HG03354 (cell line): ENCODE data around the gene ZNF385B.
A peak's percentile ranks its signal among the peaks of the same experiment; 100 is the strongest.

Experiments used
- ATAC-seq: cut with Tn5 transposase; IDR thresholded peaks from one replicate; pipeline ENCODE4 v1.9.1; 2021; ENCODE audit warnings: mild to moderate bottlenecking; ENCODE audit not compliant: unreplicated experiment, poor library complexity, severe bottlenecking

ZNF385B gene

DNA sequence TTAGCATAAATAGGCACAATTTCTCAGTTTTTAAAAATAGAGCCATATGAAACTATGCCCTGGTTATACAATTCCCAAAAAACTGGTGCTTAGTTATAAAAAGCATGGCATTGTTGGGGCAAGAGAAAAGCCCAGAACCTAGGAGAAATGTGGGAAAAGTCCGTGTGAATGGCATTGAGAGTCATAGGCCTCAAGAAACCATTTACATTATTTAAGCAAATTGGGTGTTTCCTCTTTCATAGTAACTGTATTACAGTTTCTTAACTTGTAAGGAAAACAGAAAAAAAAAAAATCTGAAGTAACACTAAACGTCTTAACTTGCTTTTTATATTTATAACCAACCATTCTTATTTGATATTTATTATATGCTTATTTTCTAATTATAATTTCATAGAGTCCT is 425.8 kb downstream of the ZNF385B start:
- ATAC-seq, result no peak

DNA sequence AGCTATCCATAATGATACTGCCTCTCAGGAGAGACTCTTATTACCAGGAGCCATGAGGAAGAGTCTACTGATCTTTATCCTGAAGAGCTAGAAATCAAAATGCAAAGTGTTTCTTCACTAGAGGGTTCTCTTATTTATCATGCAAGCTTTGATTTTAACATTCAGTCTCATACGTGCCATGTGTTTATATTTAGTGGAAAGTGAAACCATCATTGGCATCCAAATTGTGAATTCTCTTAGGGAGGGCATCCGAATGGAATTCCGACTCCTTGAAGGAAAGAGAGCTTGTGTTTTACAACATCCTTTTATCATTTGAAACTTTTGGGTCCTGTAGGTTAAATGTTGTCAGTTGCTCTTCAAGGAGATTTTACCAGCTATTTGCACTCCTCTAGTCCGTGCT is 426.4 kb downstream of the ZNF385B start:
- no peak for ATAC-seq

DNA sequence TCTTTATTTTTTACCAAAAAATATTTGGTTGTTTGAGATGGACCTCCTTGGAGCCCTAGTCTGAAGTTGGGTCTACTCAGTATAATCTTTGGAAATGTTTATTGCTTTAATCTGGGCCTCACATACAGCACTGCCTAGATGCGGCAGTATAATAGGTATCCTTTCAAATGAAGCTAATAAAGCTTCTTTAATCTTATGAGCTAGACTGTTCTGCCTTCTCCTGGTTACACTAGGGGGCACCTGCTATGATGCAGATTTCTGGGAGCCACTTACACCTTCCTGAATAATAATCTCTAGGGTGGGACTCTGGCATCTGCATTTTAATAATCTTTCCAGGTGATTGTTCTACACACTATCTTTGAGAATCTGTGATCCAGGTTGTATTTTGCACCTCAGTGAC is 427.1 kb downstream of the ZNF385B start:
- no peak for ATAC-seq

DNA sequence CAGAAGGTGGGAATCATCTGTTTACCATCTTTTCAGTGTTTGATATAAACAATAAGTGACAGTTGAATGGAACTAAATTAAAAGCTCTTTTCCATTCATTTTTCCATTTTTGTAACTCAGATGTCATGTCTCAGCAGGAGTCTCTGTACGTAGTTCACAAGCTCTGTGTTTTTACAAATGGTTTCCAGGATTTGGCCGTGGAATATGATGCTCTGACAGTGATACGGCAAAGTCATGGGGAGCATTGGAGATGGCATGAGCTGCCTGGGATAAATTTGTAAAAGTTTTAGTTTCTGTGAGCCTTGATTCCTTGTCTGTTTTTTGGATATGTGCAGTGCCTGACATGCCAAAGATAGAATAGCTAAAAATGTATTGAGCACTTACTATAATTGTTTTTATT is 428.7 kb downstream of the ZNF385B start:
- ATAC-seq, result no peak

DNA sequence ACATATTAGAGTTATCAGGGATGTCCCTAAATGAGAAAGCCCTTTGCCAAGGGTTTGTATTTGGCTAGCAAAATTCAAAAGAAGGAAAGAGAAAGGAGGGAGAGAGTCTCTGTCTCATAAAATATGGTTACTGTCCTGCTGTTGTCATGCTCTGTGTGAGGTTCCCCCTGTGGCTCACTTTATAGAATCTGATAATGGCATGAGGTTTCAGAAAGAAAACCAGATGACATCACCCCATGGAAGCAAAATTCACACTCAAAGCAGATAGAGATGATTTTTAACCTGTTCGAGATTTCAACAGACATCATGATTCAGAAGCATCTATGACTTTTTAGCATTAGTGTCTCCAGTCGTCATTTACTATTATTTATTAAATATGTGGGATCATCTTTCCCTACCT is 431.8 kb downstream of the ZNF385B start:
- no peak for ATAC-seq

DNA sequence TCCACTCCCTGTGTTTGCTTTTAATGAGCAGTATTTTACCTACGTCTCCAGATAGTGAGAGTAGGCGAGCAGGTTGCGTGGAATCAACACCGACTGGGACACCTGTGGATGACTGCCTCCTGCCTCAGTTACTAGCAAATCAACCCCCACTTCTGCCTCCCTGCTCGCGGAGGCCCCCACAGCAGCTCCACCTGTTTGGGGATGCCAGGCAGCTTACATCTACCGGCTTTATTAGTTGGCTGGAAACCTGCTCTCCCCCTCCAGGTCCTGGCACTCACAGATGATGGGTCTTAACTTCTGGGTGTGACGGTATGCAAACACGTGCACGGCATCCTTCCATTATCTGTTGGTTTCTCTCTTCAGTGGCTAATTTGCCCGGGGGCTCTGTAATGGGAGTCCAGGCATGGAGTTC is 432.3 kb downstream of the ZNF385B start:
- no peak for ATAC-seq

DNA sequence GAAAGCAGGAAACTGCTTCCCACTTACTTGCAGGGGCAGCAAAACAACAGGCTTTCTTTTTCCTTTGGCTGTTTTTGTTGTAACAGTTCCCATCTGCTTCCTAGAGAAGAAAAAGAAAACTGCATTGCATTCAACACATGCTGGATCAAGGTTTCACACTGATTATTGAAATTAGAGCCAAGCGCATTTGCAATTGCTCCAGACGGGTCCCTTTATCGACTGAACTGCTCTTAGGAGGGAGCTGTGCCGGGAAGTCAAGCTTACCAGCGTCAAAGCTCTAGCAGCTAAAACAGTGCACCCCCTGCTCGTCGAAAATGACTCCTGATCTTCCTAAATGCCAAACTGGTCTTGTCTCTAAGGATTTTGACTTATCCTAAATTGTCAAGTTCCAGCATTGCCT is 432.8 kb downstream of the ZNF385B start:
- no peak for ATAC-seq

DNA sequence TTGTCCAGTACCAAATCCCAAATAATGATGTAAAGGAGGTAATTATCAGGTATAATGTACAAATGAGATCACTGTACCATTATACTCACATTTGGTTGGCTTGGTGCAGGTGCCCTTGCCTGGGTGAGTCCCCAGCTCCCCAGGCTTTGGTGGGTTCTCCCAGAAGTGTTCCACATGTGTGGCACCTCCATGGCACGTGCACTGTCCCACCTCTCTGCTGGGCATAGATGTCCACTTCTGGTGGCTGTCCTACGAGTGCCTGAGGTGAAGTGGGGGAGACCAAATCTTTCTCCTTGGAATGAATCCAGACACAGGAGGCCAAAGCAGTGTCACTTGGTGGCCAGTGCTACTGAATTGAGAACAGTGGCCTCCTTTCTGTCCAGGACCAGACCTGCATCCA is 434.3 kb downstream of the ZNF385B start:
- ATAC-seq, result no peak

DNA sequence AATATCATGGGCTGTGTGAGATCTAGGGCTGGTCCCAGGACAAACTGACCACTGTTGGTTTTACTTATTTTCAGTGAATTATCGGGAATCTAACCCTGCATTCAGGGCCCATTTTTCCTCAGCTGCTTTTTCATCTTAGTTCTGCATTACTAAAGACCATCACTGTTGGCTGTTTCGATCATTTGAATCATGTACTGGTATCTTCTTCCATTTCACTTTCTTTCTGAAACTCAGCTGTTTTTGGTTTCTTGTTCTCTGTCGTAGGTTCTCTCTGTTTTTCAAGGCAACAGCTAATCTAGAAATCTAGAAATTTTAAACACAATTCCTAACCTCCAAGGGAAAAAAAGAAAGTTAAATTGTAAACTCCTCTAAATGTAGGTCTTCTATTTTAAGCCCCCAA is 436.8 kb downstream of the ZNF385B start:
- ATAC-seq, result no peak

DNA sequence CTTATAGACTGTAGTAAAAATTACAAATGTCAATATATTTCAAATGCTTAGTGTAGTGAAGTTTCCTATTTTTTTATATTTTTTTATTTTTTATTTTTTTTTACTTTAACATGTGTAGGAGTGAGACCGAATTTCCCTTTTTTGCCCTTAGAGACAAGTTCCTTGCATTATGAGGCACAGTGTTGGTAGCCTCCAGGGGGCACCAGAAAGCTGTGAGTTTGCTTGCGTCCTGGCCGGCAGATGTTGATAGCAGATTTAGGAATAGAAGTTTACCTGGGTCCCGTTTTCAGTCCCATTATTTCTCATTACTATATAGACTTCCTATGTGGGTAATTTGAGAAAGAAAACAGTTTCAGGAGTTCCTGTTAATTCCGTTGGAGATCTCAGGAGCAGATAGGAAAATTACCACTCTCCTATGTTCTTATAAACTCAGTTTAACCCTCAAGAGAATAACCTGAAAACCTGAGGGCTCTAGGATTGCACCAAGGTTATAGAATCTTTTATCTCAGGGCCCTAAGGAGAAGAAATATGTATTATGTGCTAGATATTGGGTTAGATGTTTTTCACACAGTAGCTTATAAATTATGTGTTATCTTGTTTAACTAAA is 439.3 kb downstream of the ZNF385B start:
- peak; percentile 72 for ATAC-seq

DNA sequence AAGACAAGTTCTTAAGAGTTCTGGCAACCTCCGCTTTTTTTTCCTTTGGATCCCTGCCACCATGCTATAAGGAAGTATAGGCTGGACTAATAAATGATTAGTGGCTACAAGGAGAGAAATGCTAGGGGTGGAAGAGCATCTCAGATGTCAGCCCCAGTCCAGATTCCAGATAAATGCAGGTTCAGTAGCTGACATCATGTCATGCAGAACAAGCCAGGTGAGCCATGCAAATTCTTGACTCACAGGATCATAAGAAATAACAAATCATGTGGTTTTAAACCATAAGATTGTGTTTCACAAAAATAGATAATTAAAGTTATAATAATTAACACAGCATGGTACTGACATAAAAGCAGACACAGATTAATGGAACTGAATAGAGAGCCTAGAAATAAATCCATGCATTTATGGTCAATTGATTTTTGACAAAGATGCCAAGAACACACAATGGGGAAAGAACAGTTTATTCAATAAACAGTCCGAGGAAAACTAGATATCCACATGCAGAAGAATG is 443.9 kb downstream of the ZNF385B start:
- no peak for ATAC-seq

DNA sequence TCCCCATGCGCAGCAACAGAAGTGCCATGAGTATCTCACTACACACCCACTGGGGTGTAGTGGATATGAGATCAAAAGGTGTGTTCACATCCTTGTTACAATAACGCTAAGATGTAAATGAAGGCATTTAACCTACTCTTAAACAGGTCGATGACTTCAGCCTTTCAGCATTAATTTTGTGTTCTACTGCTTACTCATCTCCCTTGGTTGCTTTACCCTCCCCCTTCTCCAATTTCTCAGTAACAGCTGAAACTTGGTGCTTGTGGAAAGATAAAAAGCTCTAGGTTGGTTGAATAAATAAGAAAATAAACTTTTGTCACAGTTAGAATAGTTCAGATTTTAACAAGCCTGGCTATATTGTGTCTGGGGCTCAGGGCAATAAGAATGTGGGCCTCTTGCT is 449.3 kb downstream of the ZNF385B start:
- ATAC-seq, result no peak

DNA sequence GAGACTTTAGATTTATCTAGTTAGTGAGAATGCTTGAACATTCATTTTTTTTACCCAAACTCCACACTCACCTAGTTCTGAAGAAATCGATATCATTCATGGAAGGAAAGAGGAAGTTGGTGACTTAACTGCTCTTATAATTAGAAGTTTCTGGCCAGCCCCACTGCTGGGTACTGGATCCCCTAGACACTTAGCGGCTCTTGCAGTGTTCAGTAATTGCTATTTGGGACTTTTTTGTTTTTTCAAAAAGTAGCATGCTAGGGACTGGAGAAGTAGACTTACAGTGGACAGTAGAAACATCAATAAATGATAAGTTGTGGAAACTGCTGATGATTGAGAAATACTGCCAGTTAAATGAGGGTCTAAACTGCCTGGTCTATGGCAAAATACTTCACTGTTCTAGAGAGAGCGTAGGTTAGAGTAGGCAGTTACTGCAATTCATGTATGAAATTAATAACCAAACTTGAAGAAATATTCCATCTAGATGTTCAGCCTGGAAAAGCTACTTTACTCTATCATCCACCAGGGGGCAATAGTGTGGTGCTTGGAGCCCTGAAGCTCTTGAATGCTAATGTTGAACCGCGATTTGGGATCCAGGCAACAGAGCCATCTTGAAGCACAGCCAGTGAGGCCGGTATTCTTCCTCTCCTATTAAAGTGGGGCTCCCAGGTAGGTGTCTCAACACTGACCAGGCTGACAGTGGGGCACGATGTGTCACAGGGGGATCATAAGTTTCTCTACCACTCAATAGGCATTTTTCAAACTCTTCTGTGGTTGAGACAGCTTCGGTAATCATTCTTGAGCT is 450.7 kb downstream of the ZNF385B start:
- ATAC-seq, result peak; percentile 88

DNA sequence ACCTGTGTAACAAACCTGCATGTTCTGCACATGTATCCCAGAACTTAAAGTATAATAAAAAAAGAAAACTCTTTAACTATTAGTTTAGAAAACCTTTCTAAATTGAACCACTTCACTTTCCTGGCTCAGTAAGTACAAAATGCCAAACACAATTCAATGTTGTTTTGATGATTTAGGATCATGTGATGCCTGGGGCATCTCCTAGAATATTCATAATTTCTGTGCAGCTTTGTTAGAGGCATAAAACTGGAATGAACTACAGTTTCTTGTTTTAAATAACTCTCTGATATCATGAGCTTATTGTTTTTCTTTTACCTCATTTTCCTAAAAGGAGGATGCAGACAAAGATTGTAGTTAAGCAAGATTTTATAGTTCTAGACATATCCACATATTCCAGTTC is 457.8 kb downstream of the ZNF385B start:
- no peak for ATAC-seq

DNA sequence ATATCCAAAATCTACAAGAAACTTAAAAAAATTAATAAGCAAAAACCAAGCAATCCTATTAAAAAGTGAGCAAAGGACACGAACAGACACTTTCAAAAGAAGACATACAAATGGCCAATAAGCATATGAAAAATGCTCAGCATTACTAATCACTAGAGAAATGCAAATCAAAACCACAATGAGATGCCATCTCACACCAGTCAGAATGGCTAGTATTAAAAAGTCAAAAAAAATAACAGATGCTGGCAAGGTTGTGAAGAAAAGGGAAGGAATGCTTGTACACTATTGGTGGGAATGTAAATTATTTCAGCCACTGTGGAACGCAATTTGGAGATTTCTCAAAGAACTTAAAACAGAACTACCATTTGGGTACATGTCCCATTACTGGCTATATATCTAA is 467.9 kb downstream of the ZNF385B start:
- ATAC-seq, result no peak
